Ureter (tissue), 1 donor: ENCODE measurements around the gene LKAAEAR1. TPM values are rescaled to one million over a fixed set of nuclear protein-coding genes. Genes with fewer than 3 reads are reported as not detected.
A peak's percentile ranks its signal among the peaks of the same experiment; 100 is the strongest.

Experiments
- DNase-seq: peaks from one replicate; pipeline ENCODE4 v3.0.0-alpha.2; 2020; ENCODE audit warnings: low spot score
- total RNA-seq: library from RNA; stranded (reverse); gene quantifications from one replicate; pipeline ENCODE4 v1.2.4, GENCODE V29; 2023
- donor health status: DM: yes; HTN: yes; CAD: no.

The LKAAEAR1 gene
- total RNA-seq, 1 donor from 2014 or later, result not detected

GRCh38 chr20:64051561-64052325 lies 32.5 kb downstream of the LKAAEAR1 start:
- no peak for DNase-seq

- no peak for DNase-seq
Observed at GRCh38 chr20:64051033-64051452, 33.2 kb downstream of the LKAAEAR1 start.

- DNase-seq, result no peak
Observed at GRCh38 chr20:64050261-64051032, 33.8 kb downstream of the LKAAEAR1 start.

GRCh38 chr20:64049878-64050260 lies 34.3 kb downstream of the LKAAEAR1 start:
- DNase-seq, result no peak

GRCh38 chr20:64049060-64049877 lies 34.9 kb downstream of the LKAAEAR1 start, which contains the start of gene SOX18:
SOX18 (minus strand) TSS chr20:64049639; CDS start chr20:64049516, 123 bp downstream.
- no peak for DNase-seq

- DNase-seq, result no peak
Observed at GRCh38 chr20:64048402-64049044, 35.7 kb downstream of the LKAAEAR1 start.

GRCh38 chr20:64047968-64048401 lies 36.2 kb downstream of the LKAAEAR1 start:
- no peak for DNase-seq

- DNase-seq, result no peak
Observed at GRCh38 chr20:64047046-64047389, 37.2 kb downstream of the LKAAEAR1 start.

GRCh38 chr20:64045346-64046011 lies 38.7 kb downstream of the LKAAEAR1 start:
- no peak for DNase-seq

- DNase-seq, result no peak
Observed at GRCh38 chr20:64044484-64045247, 39.5 kb downstream of the LKAAEAR1 start.

- DNase-seq, result no peak
Observed at GRCh38 chr20:64043768-64044167, 40.4 kb downstream of the LKAAEAR1 start.

- no peak for DNase-seq
Observed at GRCh38 chr20:64042054-64042781, 42.0 kb downstream of the LKAAEAR1 start.

- no peak for DNase-seq
Observed at GRCh38 chr20:64041781-64042053, 42.5 kb downstream of the LKAAEAR1 start.

- no peak for DNase-seq
Observed at GRCh38 chr20:64041040-64041780, 43.0 kb downstream of the LKAAEAR1 start.

- DNase-seq, result no peak
Observed at GRCh38 chr20:64040231-64041039, 43.8 kb downstream of the LKAAEAR1 start.

- DNase-seq, result no peak
Observed at GRCh38 chr20:64039293-64040160, 44.7 kb downstream of the LKAAEAR1 start.

GRCh38 chr20:64038565-64039292 lies 45.5 kb downstream of the LKAAEAR1 start:
- DNase-seq, result peak; percentile 69
